A673 (cell line): Measurements from ENCODE around the gene DNAH14. TPM values are rescaled to one million over a fixed set of nuclear protein-coding genes. Genes with fewer than 3 reads are reported as not detected.

Experiments
- BruUV-seq: library from RNA; stranded (reverse); fragments of 400-500 nt; replicated peaks from 2 replicates; lab custom pipeline; 2021; lab: Mats Ljungman, UMichigan
- CTCF ChIA-PET: fragments of 300-600 bp; sonication (Branson Sonifier 250); formaldehyde crosslinking; loops from one replicate; lab custom pipeline; 2022; ENCODE audit warnings: antibody characterized with exemption; lab: Charles Lee
- POLR2A ChIA-PET: fragments of 300-600 bp; sonication (Branson Sonifier 250); formaldehyde crosslinking; loops from one replicate; lab custom pipeline; 2022; ENCODE audit warnings: antibody characterized with exemption; ENCODE audit not compliant: low non-redundant PET; lab: Charles Lee
- DNase-seq: peaks from one replicate; pipeline ENCODE4 v3.0.0-alpha.2; 2015; ENCODE audit warnings: low spot score
- H3K27ac ChIP-seq: fragments of 200-600 bp; sonication (generic); 2 replicates; pipeline ENCODE4 v1.5.1; 2016; ENCODE audit warnings: mixed run types, low read depth, mild to moderate bottlenecking, mixed read lengths, antibody characterized with exemption, low read length; ENCODE audit not compliant: poor library complexity, severe bottlenecking
- H3K27me3 ChIP-seq: fragments of 200-600 bp; sonication (generic); replicated peaks from 2 replicates; pipeline ENCODE4 v1.6.1; 2017; ENCODE audit warnings: mixed run types, low read depth, mild to moderate bottlenecking, mixed read lengths, antibody characterized with exemption, low read length; ENCODE audit not compliant: insufficient read depth, poor library complexity
- H3K36me3 ChIP-seq: fragments of 200-600 bp; sonication (generic); 2 replicates; pipeline ENCODE4 v1.6.1; 2016; ENCODE audit warnings: mixed run types, mild to moderate bottlenecking, mixed read lengths, antibody characterized with exemption, low read length; ENCODE audit not compliant: insufficient read depth, poor library complexity, severe bottlenecking
- H3K4me1 ChIP-seq: fragments of 200-600 bp; sonication (generic); 2 replicates; pipeline ENCODE4 v1.6.1; 2017; ENCODE audit warnings: mixed run types, mild to moderate bottlenecking, mixed read lengths, antibody characterized with exemption, low read length; ENCODE audit not compliant: insufficient read depth, poor library complexity, severe bottlenecking
- H3K4me3 ChIP-seq: fragments of 200-600 bp; sonication (generic); 2 replicates; pipeline ENCODE4 v1.5.1; 2016; ENCODE audit warnings: low read depth, mixed run types, mild to moderate bottlenecking, mixed read lengths, low read length; ENCODE audit not compliant: poor library complexity, severe bottlenecking
- H3K9me3 ChIP-seq: fragments of 200-600 bp; sonication (generic); 2 replicates; pipeline ENCODE4 v1.6.1; 2016; ENCODE audit warnings: mixed run types, low read depth, mild to moderate bottlenecking, mixed read lengths, antibody characterized with exemption, low read length; ENCODE audit not compliant: poor library complexity, severe bottlenecking
- CTCF ChIP-seq: fragments of 300-800, 200-600 bp; sonication (generic); conservative IDR thresholded peaks from 2 replicates; pipeline ENCODE4 v1.5.1; 2017; ENCODE audit warnings: low read depth, mild to moderate bottlenecking, antibody characterized with exemption, low read length, moderate library complexity, mixed read lengths
- EZH2 ChIP-seq: fragments of 200-600 bp; sonication (generic); IDR thresholded peaks from 2 replicates; pipeline ENCODE4 v1.6.1; 2017; ENCODE audit warnings: borderline replicate concordance, low read depth, mild to moderate bottlenecking, mixed read lengths, antibody characterized with exemption, low read length; ENCODE audit not compliant: poor library complexity, severe bottlenecking
- intact Hi-C: fragments of 100-400 bp; cut with micrococcal nuclease; formaldehyde crosslinking; loops from one replicate; pipeline ENCODE4 v1.10.0; 2022; ENCODE audit not compliant: unreplicated experiment
- total RNA-seq: library from RNA; stranded (reverse); gene quantifications from 2 replicates; pipeline ENCODE4 v1.2.3, GENCODE V29; 2021

DNAH14 gene
- total RNA-seq, 1 experiment from 2014 or later: 9.9 TPM

- no peaks in the 10 kb centered on the region for H3K27me3 ChIP-seq
- no peaks in the 10 kb centered on the region for H3K36me3 ChIP-seq
- H3K9me3 ChIP-seq: no peaks in the 10 kb centered on the region
- H3K27ac ChIP-seq: no peak overlapping the region
- ChIA-PET POLR2A (no interaction called here), CTCF (no interaction called here)
- TF ChIP-seq EZH2 (no peak), CTCF (no peak)
- intact Hi-C loops: no loop called here
- DNase-seq: no peak
- BruUV-seq: no TSS peak
- H3K4me1 ChIP-seq: no peaks in the 10 kb centered on the region
- no peak overlapping the region for H3K4me3 ChIP-seq
Measured at GRCh38 chr1:225389843-225390242, 460.4 kb downstream of the DNAH14 start.

- Histone ChIP-seq H3K36me3 (peaks cover 30% of the 10 kb centered on the region), H3K4me3 (no peak overlapping the region), H3K9me3 (no peaks in the 10 kb centered on the region), H3K27ac (no peak overlapping the region), H3K4me1 (no peaks in the 10 kb centered on the region), H3K27me3 (no peaks in the 10 kb centered on the region)
- POLR2A ChIA-PET: no interaction called here
- TF ChIP-seq EZH2 (no peak), CTCF (no peak)
- DNase-seq: no peak
- intact Hi-C loops: no loop called here
- CTCF ChIA-PET: interaction anchor here (0.6 kb wide), 1 partner anchor 671 kb away, joined by 5 read pairs; no protein-coding TSS in a partner anchor
- no TSS peak for BruUV-seq
Measured at GRCh38 chr1:225396357-225396756, 466.9 kb downstream of the DNAH14 start.

GRCh38 chr1:225400968-225401367 lies 471.5 kb downstream of the DNAH14 start:
- H3K27me3 ChIP-seq: no peaks in the 10 kb centered on the region
- H3K4me3 ChIP-seq: no peak overlapping the region
- no peaks in the 10 kb centered on the region for H3K9me3 ChIP-seq
- H3K27ac ChIP-seq: no peak overlapping the region
- ChIA-PET CTCF (no interaction called here), POLR2A (no interaction called here)
- no peak for DNase-seq
- intact Hi-C loops: no loop called here
- BruUV-seq: no TSS peak
- peaks cover 72% of the 10 kb centered on the region for H3K36me3 ChIP-seq
- TF ChIP-seq CTCF: no peak
- no peak for TF ChIP-seq EZH2
- no peaks in the 10 kb centered on the region for H3K4me1 ChIP-seq
